Smooth muscle cell (in vitro differentiated cells): Measurements from ENCODE around the gene NLGN1. TPM values are rescaled to one million over a fixed set of nuclear protein-coding genes. Genes with fewer than 3 reads are reported as not detected.

Experiments
- DNase-seq: peaks from one replicate; lab custom pipeline; 2025; ENCODE audit not compliant: unreplicated experiment; lab: John Stamatoyannopoulos, UW
- H2AFZ ChIP-seq: fragments of 200-600 bp; sonication (generic); 2 replicates; pipeline ENCODE4 v1.6.0; 2016; ENCODE audit warnings: antibody characterized with exemption, low read depth, mild to moderate bottlenecking
- H3F3A ChIP-seq: fragments of 200-600 bp; sonication (generic); 2 replicates; pipeline ENCODE4 v1.6.0; 2017; ENCODE audit warnings: antibody characterized with exemption, low read depth
- H3K27ac ChIP-seq: fragments of 200-600 bp; sonication (generic); 2 replicates; pipeline ENCODE4 v1.5.1; 2016; ENCODE audit warnings: low read depth, mild to moderate bottlenecking
- H3K27me3 ChIP-seq: fragments of 200-600 bp; sonication (generic); 2 replicates; pipeline ENCODE4 v1.6.1; 2016; ENCODE audit warnings: low read depth, mild to moderate bottlenecking
- H3K36me3 ChIP-seq: fragments of 200-600 bp; sonication (generic); 2 replicates; pipeline ENCODE4 v1.5.1; 2016; ENCODE audit warnings: low read depth
- H3K4me1 ChIP-seq: fragments of 200-600 bp; sonication (generic); 2 replicates; pipeline ENCODE4 v1.5.1; 2016; ENCODE audit warnings: low read depth
- H3K4me2 ChIP-seq: fragments of 200-600 bp; sonication (generic); 2 replicates; pipeline ENCODE4 v1.6.0; 2016; ENCODE audit warnings: mild to moderate bottlenecking
- H3K4me3 ChIP-seq: fragments of 200-600 bp; sonication (generic); 2 replicates; pipeline ENCODE4 v1.5.1; 2016; ENCODE audit warnings: mild to moderate bottlenecking
- H3K79me2 ChIP-seq: fragments of 200-600 bp; sonication (generic); 2 replicates; pipeline ENCODE4 v1.6.0; 2016; ENCODE audit warnings: low read depth, mild to moderate bottlenecking
- H3K9ac ChIP-seq: fragments of 200-600 bp; sonication (generic); 2 replicates; pipeline ENCODE4 v1.6.0; 2016; ENCODE audit warnings: low read depth
- H3K9me3 ChIP-seq: fragments of 200-600 bp; sonication (generic); replicated peaks from 2 replicates; pipeline ENCODE4 v1.5.1; 2016; ENCODE audit warnings: low read depth
- H4K20me1 ChIP-seq: fragments of 200-600 bp; sonication (generic); 2 replicates; pipeline ENCODE4 v1.6.0; 2016; ENCODE audit warnings: low read depth
- CTCF ChIP-seq: fragments of 200-600 bp; sonication (generic); IDR thresholded peaks from 2 replicates; pipeline ENCODE4 v1.5.1; 2017; ENCODE audit warnings: borderline replicate concordance, mild to moderate bottlenecking, antibody characterized with exemption; ENCODE audit not compliant: insufficient read depth, poor library complexity, severe bottlenecking
- WGBS: methylation state at CpG from one replicate; pipeline ENCODE4 v1.1.7; 2016; ENCODE audit warnings: low lambda C conversion rate; 5-methylcytosine and 5-hydroxymethylcytosine counted together
- polyA plus RNA-seq: library from polyadenylated mRNA; unstranded; fragments of >200 nt; fragmentation: Nextera tagmentation; extraction: Ambion mirVana; gene quantifications from 2 replicates; pipeline ENCODE4 v1.2.1, GENCODE V29; 2016
- total RNA-seq: library from RNA; depleted of rRNA; stranded (reverse); fragments of >200 nt; gene quantifications from 2 replicates; pipeline ENCODE4 v1.2.3, GENCODE V29; 2014

NLGN1 gene
- total and polyA plus RNA-seq, 2 experiments from 2014 or later: 0.04 TPM; not detected in 1

GRCh38 chr3:173869766-173870165 is 472.2 kb downstream of the NLGN1 start:
- H3K4me1 ChIP-seq: no peaks in the 10 kb centered on the region
- no peaks in the 10 kb centered on the region for H3K79me2 ChIP-seq
- no peaks in the 10 kb centered on the region for H3K36me3 ChIP-seq
- no peak overlapping the region for H2AFZ ChIP-seq
- no peak overlapping the region for H3K4me3 ChIP-seq
- no peak for DNase-seq
- WGBS: 75% methylated on average over 3 of the region's 3 CpGs
- no peaks in the 10 kb centered on the region for H3K27me3 ChIP-seq
- TF ChIP-seq CTCF: no peak
- no peak overlapping the region for H3K9ac ChIP-seq
- no peak overlapping the region for H3K27ac ChIP-seq
- no peak overlapping the region for H3K4me2 ChIP-seq
- no peaks in the 10 kb centered on the region for H4K20me1 ChIP-seq
- H3K9me3 ChIP-seq: no peaks in the 10 kb centered on the region
- H3F3A ChIP-seq: no peaks in the 10 kb centered on the region

GRCh38 chr3:173870976-173871375 is 473.4 kb downstream of the NLGN1 start:
- no peaks in the 10 kb centered on the region for H4K20me1 ChIP-seq
- no peak overlapping the region for H3K4me2 ChIP-seq
- no peaks in the 10 kb centered on the region for H3K9me3 ChIP-seq
- no peak for DNase-seq
- H3K27me3 ChIP-seq: no peaks in the 10 kb centered on the region
- H3K4me3 ChIP-seq: no peak overlapping the region
- H3F3A ChIP-seq: no peaks in the 10 kb centered on the region
- H3K36me3 ChIP-seq: no peaks in the 10 kb centered on the region
- H3K27ac ChIP-seq: no peak overlapping the region
- no peak overlapping the region for H2AFZ ChIP-seq
- 86% methylated on average over 4 of the region's 4 CpGs for WGBS
- H3K79me2 ChIP-seq: no peaks in the 10 kb centered on the region
- no peaks in the 10 kb centered on the region for H3K4me1 ChIP-seq
- H3K9ac ChIP-seq: no peak overlapping the region
- no peak for TF ChIP-seq CTCF

- DNase-seq: no peak
- Histone ChIP-seq H3K9ac (no peak overlapping the region), H3K4me1 (no peaks in the 10 kb centered on the region), H3K36me3 (no peaks in the 10 kb centered on the region), H4K20me1 (no peaks in the 10 kb centered on the region), H3K9me3 (no peaks in the 10 kb centered on the region), H3K4me2 (no peak overlapping the region), H3F3A (no peaks in the 10 kb centered on the region), H3K27ac (no peak overlapping the region), H3K27me3 (no peaks in the 10 kb centered on the region), H3K4me3 (no peak overlapping the region), H3K79me2 (no peaks in the 10 kb centered on the region), H2AFZ (no peak overlapping the region)
- no peak for TF ChIP-seq CTCF
These were observed 478.2 kb downstream of the NLGN1 start for GRCh38 chr3:173875790-173876189.

GRCh38 chr3:173876476-173876875 is 478.9 kb downstream of the NLGN1 start:
- TF ChIP-seq CTCF: peak; percentile 41

More at GRCh38 chr3:173876476-173876875, 478.9 kb downstream of the NLGN1 start:
- no peak overlapping the region for H3K9ac ChIP-seq
- no peak overlapping the region for H3K4me3 ChIP-seq
- no peaks in the 10 kb centered on the region for H3K9me3 ChIP-seq
- no peaks in the 10 kb centered on the region for H3K4me1 ChIP-seq
- no peaks in the 10 kb centered on the region for H3K36me3 ChIP-seq
- no peak for DNase-seq
- no peaks in the 10 kb centered on the region for H3K79me2 ChIP-seq
- no peak overlapping the region for H2AFZ ChIP-seq
- no peaks in the 10 kb centered on the region for H4K20me1 ChIP-seq
- H3K27ac ChIP-seq: no peak overlapping the region
- H3F3A ChIP-seq: no peaks in the 10 kb centered on the region
- no peaks in the 10 kb centered on the region for H3K27me3 ChIP-seq
- no peak overlapping the region for H3K4me2 ChIP-seq
